GM12891 (cell line): ENCODE data around the gene TPX2.
"Not testable (repeated sequence)": the region's sequence is repeated elsewhere in the genome, so short reads cannot be mapped to it uniquely, and the experiment has no call there.

Experiments used
- PAX5 ChIP-seq: IDR thresholded peaks from 2 replicates; pipeline ENCODE4 v1.6.1; 2011; ENCODE audit warnings: low read length, moderate library complexity, mild to moderate bottlenecking; ENCODE audit not compliant: insufficient read depth, severe bottlenecking
- POLR2A ChIP-seq: IDR thresholded peaks from 2 replicates; pipeline ENCODE4 v1.6.1; 2011; ENCODE audit warnings: low read depth, low read length, control low read depth
- POLR2AphosphoS5 ChIP-seq: IDR thresholded peaks from 2 replicates; pipeline ENCODE4 v1.6.1; 2011; ENCODE audit warnings: low read depth, low read length, control low read depth
- POU2F2 ChIP-seq: IDR thresholded peaks from 2 replicates; pipeline ENCODE4 v1.6.1; 2011; ENCODE audit warnings: low read depth, mild to moderate bottlenecking, control low read depth, low read length, moderate library complexity
- SPI1 ChIP-seq: IDR thresholded peaks from 2 replicates; pipeline ENCODE4 v1.6.1; 2011; ENCODE audit warnings: low read depth, low read length, control low read depth
- TAF1 ChIP-seq: IDR thresholded peaks from 2 replicates; pipeline ENCODE4 v1.6.1; 2011; ENCODE audit warnings: low read depth, low read length, control low read depth

DNA sequence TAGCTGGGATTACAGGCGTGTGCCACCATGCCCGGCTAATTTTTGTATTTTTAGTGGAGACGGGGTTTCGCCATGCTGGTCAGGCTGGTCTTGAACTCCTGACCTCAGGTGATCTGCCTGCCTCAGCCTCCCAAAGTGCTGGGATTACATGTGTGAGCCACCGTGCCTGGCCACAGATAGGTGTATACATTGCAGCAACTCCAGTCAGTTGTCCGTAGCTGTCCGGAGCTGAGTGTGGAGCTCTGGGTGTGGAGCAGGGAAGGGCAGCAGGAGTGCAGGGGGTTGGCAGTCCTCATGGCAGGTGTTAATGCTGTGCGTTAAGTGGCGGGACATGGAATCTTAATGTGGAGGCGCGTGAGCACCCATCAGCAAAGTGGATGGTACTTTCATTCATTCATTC is 88.9 kb downstream of the TPX2 start:
- not testable (repeated sequence) for TF ChIP-seq POLR2AphosphoS5, POLR2A, SPI1, TAF1, PAX5, POU2F2
